ENCODE measurements around the gene CTRB1.

The CTRB1 gene

GRCh38 chr16:75225678-75226515 is 7.1 kb downstream of the CTRB1 start:
- DNase-seq (ENCODE audit: low read depth) = no peak

- DNase-seq (ENCODE audit: low read depth) = no peak
These were observed 8.0 kb downstream of the CTRB1 start for GRCh38 chr16:75226550-75227360.

DNA sequence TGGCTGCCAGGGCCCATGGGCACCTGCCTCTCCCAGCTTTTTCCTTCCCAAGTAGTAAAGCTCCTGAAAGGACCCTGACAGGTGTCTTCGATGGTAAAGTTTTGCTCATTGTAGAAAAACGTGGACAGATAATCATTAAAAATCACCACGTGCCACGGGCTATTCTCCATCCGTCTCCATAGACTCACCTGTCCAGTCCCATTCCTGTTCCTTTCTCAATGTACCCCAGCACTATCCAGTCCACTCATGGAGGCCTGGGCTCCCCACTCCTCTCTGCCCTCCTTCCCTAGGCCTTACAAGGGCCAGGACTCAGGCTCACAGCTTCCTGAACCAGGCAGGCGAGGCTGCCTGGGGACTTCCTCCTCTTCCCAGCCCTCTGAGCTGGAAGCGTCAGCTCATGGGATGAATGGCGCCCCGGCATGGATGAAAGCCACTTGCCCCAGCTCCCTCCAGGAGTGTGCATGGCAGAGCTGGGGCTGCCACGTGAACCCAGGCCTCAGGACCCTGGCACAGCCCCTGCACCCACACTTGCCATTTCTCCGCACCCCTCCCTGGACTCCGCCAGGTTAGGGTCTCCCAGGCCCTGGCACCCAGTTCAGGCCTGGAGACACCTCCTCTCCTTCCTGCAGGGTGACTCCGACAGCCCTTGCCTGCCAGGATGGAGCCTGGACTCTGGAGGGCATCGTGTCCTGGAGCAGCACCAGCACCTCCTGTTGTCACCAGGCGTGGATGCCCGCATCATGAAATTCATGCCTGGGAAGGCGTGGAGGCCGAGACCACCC is 8.8 kb downstream of the CTRB1 start:
- DNase-seq (ENCODE audit: low read depth) = no peak

- no peak for DNase-seq (ENCODE audit: low read depth)
These were observed 9.6 kb downstream of the CTRB1 start for GRCh38 chr16:75228143-75228976.

- no peak for DNase-seq (ENCODE audit: low read depth)
These were observed 10.6 kb downstream of the CTRB1 start for GRCh38 chr16:75229172-75230031.

DNA sequence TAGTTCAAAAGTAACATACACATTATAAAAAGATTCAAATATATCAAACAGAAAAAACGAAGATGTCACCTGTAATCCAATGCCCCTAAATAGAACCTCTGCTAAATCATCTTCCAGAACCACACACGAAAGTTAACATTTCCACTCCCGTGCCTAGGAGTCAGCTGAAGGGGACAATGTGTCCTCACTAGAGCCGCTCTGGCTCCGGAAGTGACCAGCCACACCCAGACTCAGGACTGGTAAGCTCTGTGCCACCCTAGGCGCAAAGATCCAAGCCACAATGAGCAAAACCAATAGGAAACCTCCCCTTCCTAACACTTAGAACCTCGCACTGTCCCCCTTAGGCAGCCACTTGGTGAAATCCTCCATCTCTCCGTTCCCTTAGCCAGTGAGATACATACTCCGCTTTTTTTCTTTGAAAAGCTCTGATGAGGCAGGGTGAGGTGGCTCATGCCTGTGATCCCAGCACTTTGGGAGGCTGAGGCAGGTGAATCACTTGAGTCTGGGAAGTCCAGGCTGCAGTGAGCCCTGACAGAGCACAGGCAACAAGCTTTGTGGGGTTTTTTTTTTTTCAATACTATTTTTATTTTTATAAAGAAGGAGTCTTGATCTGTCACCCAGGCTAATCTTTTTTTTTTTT is 11.8 kb downstream of the CTRB1 start:
- DNase-seq (ENCODE audit: low read depth) = no peak

DNA sequence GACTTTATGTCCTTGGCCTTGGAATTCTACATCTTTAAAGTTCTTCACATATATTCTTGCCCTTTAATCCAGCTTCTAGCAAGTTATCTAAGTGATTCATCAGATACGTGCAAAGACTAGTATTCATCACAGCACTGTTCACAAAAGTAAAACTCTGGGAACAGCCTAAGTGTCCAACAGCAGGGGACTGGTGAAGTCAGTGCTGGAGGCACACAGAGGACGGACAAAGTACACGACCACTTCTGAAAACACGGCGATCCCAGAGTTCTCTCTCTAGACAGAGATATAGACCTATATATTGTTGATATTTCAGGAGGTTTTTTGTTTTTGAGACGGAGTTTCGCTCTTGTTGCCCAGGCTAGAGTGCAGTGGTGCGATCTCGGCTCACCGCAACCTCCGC is 12.8 kb downstream of the CTRB1 start:
- DNase-seq (ENCODE audit: low read depth) = no peak

DNA sequence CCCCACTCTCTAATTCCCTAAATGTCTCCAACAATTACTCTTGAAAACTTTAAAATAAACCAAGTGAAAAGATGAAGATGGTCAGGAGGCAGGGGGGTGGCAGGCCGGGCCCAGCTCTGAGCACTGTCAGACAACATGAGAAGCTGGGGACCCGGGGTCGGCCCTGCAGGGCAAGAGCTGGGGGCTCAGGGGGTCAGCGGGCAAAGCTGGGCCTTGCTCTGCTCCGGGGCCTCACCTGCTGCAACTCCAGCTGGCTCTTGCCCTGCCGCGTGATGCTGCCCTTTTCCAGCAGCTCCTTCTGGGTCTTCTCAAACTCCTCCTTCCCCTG is 14.8 kb downstream of the CTRB1 start:
- DNase-seq (ENCODE audit: low read depth) = no peak

- DNase-seq (ENCODE audit: low read depth) = no peak
These were observed 16.3 kb downstream of the CTRB1 start for GRCh38 chr16:75234856-75235696.

- DNase-seq (ENCODE audit: low read depth) = no peak
These were observed 17.0 kb downstream of the CTRB1 start for GRCh38 chr16:75235721-75236193.

GRCh38 chr16:75236232-75236631 is 17.4 kb downstream of the CTRB1 start:
- DNase-seq (ENCODE audit: low read depth) = no peak

DNA sequence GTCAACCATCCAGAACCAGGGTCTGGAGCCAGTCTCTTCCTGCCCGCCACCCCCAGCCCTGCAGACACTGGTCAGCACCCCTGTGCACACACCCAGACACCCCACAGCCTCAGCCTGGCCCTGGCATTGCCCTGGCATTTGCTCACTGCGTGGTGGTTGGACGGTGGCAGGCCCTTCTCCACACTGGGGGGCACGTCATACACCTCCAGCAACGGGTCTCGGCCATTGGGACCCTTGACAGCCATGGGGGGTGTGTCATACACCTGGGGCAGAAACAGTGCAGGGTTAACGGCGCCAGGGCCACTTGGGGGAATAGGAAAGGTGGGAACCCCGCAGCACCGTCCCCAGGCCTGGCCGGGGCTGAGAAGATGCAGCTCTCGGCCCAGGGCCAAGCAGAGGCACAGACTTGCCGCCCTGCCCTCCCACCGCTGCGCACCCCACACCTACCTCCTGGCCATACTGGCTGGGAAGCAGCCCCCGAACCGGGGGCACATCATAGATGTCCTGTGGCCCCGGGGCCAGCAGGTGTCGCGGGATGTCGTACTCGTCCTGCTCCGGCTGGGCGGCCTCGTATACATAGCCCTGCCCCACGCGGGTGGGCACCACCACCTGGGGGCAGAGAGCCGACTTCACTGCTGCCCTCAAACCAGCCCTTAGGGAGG is 18.1 kb downstream of the CTRB1 start:
- DNase-seq (ENCODE audit: low read depth) = no peak

DNA sequence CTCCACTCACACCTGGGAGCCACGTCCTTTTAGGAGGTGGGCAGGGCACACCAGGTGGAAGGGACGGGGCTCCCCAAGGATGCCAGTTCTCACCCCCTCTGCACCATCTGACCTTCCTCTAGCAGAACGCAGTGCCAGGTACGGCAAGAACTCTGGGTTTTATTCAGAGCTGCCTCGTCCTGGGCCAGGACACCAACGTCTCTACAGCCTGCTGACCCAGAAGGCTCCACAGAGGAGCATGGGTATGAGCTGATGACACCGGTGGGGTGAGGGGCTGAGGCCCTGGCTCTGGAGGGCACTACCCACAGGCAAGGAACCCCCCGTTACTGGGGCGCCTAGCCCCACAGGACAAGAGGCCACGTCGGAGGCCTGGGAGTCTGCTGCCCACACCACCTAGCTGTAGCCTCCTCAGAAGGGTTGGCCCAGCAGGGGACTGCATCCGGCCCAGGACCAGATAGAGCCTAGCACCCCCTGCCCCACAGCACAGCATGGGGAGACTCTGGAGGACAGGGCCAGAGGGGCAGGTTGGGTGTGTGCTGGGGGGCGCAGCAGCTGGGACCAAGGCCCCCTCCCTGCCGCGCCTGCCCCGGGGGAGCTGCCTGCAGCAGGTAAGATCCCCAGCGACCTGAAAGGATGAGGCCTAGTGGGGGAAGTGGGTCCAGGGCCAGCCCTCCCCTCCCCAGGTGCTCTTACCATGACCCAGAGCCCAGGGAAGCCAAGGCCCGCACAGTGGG is 18.8 kb downstream of the CTRB1 start:
- no peak for DNase-seq (ENCODE audit: low read depth)

DNA sequence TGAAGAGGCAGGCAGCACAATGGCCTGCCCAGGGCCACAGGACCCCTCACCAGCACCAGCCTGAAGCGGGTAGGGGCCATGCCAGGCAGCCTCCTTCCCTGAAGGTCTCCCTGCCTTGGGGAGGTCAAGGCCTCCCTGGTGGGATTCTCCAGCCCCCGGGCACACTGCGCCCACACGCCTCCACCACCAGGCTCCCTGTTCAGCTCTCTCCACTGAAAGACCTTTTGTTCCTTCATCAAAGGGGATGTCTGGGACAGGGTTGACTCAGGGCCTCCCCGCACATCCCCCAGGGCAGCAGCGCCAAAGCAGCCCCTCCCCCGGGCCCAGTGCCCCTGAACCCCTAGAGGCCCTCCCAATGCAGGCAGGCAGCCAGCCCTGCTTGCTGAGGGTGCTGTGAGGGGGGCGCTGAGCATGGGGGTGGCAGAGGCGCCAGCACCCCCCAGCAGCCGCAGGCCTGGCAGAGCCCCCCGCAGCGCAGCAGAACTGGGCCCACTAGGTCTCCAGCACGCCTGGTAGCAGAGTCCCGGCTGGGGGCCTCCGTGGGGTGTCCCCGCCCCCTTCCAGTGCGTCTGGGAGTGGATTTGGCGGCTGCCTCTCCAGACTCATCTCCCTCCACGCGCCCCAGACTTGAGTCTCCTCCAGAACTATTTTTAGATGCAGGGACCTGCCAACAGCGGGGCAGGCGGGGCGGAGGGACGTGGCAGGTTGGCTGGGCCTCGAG is 19.5 kb downstream of the CTRB1 start:
- no peak for DNase-seq (ENCODE audit: low read depth)

- no peak for DNase-seq (ENCODE audit: low read depth)
These were observed 20.2 kb downstream of the CTRB1 start for GRCh38 chr16:75238853-75239541.

DNA sequence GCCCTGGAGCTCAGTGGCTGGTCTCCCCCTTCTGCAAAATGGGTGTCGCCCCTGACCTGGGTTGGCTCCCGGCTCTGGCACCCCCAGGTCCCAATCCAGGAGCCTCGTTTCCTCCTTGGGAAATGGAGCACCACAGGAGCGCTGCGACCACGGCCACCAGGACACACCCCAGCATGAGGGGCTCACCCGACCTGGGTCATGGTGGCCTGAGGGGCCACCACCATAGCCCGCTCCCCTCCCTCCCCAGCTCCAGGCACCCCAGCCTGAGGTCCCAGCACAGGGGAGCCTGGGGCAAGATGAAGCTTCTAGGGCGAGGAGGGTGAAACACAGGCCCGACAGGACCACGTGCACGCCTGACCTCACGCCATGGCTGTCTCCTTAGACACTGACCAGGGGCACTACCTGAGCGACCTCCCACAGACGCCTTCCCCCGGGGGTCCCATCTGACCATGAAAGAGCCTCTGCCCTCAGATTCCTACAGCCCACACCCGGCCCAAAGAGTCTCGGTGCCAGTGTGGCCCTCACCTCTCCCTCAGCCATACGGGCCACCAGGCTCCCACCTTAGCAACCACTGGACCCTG is 20.8 kb downstream of the CTRB1 start:
- no peak for DNase-seq (ENCODE audit: low read depth)

Measured in activated gamma-delta T cell treated with anti-CD3 and anti-CD28 coated beads, Interleukin-2, amount 50 U/mL, for 16 hours (primary cell).